GM19025 (cell line): Measurements from ENCODE around the gene SLIT1.

Experiments
- ATAC-seq: cut with Tn5 transposase; IDR thresholded peaks from one replicate; pipeline ENCODE4 v1.9.1; 2021; ENCODE audit warnings: mild to moderate bottlenecking, low read depth, moderate library complexity; ENCODE audit not compliant: unreplicated experiment

SLIT1 gene

DNA sequence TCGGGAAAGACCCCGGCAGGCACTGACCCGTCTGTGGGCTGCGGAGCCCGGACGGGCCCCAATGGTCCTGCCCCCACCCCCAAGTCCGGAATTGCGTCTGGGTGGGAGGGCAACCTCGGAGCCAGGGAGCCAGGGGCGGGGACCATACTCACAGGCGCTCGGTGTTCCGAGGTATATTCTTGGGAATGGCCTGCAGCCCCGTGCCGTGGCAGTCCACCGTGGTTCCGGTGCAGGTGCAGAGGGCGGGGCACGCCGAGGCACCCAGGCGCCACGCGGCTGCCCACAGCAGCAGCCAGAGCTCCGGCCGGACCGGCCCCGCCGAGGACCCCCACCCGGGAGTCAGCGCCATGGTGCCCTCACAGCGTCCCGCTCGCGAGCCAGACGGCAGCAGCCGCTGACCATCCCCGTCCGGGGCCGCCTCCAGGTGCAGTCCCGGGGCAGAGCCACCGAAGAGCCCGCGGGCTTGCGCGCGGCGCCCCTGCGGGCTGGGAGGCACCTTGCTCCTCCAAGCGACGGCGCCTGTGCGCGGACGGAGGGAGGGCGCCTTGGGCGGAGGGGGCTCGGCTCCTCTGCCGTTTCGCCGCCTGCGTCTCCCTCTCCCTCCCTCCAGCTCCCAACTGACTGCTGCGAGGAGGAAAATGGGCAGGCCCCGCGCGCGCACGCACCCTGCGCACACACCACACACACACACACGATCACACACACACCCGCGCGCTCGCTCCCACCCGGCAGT lies at the start of gene SLIT1:
Gene SLIT1, minus strand, starts transcription at position 634 of the 733 bp plus-strand sequence. Its CDS starts 285 bp downstream, at position 349.
- ATAC-seq, result no peak

DNA sequence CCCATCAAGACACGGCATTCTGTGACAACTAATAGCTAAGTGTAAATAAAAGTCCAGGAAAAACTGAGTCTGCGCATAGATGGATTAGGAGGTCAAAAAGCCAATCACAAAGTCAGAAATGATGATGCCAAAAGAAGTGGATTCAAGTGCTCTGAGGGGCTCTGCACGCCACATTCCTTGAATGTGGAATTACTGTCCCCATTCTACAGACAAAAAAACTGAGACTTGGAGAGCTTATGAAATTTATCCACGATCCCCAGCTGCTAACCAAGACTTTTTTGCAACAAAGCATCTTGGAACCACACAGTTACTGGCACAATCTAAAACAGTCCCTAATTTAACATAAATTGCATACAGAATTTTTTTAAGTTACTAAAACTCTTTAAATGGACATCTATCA lies 49.6 kb upstream of the SLIT1 start:
- ATAC-seq, result no peak

DNA sequence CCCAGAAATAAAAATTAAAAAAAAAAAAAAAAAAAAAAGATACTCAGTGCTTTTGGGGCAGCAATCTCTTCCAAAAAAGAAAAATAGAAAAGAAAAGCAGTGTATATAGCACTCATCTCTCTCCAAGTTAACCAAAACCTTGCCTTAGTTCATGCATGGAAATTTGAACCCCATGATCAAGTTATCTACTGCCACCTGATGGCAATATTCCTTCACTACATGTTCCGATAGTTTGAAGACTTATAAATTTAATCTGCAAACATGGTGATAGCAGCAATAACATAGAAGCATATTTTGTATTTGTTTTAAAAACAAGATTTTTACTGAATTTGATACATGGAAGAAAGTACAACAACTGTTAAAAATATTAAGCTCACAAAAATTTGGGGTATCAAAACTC lies 48.6 kb upstream of the SLIT1 start:
- no peak for ATAC-seq

DNA sequence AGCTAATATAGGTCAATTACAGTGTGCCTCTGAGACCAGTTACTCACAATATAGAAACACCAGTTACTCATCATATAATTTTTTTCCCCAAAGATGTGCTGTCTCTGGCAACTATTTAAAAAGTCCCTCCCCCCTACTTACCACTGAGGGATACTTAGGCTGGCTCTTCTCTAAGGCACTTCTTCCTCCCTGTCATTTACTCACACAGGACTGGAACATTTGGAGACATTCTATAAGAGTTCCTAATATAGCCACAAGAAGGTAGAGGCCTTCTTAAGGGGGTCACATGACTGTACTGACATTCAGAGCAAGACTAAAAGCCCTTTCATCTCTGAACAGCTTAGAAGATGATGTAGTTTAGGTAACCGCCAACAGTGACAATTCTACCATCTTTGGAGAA lies 44.4 kb upstream of the SLIT1 start:
- no peak for ATAC-seq

DNA sequence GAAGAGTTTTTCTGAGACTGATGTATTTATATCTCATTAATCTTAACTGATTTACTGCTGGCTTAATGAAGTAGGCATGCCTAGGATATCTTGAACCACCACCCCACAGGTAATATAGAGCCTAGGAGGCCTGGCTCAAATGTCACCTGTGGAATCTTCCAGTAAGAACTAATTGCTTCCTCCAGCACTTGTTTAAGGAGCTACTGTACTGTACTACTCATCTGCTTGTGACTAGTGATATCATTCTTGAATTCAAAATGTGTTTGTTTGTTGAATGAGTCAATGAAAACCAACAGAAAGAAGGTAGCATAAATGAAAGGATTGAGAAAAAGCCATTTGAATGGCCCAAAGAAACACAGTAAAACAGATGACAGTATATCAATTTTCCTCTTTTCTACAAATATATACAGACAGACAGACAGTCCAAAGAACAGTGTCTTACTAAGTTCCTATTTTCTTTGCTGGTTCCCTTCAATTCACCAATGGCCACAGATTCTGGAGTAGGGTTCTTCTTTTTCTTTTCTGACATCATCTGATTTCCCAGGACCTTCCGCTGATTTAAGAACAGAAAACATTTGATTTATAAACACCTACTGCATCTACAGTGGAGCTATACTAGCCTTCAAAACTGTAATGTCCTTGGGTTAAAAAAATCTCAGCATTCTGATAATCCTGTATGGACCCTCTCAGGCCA lies 43.7 kb upstream of the SLIT1 start:
- ATAC-seq, result no peak

DNA sequence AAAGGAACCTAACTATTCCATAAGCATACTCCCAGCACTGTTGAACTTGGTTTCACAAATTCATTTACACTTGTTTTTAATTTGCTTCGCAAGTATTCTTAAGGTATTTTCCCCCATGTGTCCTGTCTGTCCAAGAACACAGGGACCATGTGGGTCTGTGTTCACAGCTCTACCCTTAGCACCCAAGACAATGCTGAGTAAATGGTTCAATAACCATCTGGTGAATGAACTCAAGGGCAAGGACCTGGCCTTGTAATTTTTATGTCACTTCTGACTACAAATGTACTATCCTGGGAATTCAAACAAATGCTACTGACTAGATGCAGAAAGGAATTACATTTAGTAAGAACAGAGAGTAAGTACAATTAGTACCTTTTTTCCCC lies 43.0 kb upstream of the SLIT1 start:
- ATAC-seq, result no peak

DNA sequence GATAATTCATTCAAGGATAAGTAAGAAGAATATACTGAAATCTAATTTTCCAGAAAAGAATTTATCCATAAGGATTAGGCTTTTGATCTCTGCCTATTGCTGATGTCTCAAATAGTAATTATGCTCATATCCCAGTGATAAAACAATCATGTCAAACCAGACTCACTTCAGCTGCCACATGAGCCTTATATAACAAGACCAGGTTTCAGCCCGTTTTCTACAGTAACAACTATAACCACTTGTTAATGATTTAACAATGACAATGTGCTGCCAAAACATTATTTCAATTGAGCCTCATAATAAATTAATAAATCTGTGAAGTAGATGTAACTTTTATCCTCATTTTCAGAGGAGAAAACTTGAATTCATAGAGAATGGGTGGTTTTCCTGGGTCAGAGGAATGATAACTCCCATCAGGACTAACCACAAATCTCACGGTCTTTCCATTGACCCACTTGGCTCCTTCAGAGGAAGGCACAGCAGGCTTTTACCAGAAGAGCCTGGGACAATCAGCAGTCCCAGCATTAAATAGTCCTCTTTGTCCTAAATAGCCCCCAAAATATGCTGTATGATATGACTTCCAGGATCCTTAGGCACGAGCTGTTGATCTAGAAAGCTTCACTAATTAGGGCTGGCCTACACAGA lies 42.5 kb upstream of the SLIT1 start:
- no peak for ATAC-seq

DNA sequence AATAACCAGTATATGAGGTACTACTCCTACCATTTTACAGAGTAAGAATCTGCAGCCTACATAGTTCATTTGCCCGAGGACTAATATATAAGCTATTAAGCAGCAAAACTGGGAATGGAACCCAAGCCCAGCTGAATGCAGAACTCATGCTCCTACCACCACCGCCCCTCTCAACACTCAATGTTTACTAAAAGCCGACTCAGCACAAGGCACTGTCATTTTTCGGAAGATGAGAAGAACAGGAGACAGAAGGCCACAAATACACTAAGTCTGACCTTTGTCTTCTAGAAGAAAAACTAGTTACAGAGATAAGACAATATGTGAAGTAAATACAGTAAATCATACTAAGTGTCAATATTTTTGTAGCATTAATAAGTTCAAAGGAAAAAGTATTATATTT lies 40.6 kb upstream of the SLIT1 start:
- no peak for ATAC-seq

DNA sequence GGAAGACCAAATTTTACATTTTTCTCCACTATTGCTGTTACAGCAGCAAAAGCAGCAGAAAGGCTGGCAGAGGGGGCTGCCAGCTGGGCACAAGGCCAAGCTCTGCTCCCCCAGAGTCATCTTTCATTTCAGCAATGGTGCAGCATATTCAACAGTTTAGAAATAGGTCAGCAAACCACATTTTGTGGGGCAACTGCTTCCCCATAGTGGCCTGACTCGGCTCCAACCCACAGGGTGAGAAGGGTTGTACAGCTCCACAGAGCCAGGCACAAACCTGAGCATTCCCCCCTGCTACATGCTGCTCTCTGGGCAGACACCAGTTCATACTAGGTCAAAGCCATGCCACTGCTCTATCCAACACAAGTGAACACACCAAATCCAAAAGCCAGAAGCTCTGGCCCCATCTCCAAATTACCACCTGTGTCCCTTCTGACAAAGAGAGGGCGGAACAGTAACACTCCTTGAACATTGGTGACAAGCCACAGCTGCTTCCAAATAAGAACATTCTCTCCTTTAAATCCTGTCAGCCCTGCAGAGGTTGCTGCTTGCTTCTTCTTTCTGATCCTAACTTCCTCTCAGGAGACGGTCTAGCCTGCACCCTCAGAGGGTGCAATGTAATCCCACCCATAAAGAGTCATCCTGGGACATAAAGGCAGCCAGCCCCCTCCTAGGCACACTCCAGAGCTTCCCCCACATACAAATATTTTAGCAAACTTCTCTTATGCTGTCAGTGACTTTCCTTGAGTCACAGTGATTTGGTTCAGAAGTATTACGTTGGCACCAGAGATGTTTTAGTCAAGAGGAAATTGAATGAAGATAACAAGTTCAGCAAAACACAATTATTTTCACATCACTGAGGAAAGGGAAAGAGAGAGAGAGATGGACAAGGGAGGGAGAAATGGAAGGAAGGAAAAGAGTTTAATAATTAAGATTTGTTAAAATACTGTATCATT lies 39.0 kb upstream of the SLIT1 start:
- ATAC-seq, result no peak

DNA sequence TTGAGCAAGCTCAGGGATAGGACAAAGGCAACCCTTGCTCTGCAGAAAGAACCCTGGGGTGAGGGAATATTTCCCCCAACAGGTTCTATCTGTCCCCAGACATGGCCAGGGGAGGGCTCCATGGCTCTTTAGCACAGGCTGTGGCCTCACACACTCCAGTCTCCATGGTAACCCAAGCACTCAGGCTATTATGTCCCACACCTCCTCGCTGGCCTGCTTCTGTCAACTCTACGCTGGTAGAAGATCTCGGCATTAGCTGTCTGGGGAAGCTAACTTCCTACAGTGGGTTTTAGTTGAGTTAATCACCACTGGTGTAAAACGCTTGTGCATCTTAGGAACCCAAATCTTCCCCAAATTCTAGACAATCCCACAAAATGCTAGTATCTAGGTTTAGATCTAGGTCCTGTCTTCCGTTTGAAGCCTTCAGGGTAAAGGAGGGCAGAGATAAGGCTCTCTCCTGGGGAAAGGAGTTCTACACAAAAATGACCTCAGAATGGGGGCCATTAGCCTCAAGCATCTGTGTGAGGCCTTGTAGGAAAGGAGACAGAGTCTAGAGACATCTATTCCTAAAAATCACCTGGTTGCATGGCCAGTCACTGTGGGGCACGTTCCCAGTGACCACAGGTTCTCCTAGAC lies 36.7 kb upstream of the SLIT1 start:
- no peak for ATAC-seq

DNA sequence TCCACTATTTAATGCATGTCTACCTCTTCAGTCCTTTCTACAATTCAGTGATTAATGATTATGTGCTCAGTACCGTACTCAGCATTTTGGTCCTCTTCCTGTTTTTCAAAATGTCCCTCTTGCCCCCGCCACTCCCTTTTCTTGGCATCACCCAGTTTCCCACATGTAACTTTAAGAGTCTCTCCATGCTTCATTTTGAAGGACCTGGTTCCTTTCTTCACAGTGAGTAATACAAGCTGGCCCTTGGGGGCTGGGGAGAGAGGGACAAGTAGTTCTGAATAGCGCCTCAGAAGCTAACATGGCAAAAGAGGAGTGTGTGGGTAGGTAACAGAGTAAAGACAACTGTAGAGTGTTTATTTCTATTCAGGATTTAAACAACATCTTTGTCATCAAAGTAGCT lies 34.6 kb upstream of the SLIT1 start:
- no peak for ATAC-seq

DNA sequence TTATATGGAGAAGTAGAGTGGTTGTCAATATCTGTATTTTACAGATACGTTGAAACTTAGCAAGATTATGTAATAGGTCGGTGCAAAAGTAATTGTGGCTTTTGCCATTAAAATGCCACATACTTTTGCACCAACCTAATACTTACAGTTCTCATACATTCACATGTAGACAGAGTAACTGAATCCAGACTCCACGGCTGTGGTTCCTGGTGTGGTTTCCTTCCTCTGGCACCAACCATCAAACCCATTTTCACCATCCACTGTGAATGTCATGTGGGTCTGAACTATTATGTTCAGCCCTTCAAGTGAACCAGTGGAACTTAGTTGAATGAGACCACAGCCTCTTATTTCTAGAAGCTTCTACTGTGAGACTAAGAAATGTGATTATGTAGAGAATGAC lies 31.5 kb upstream of the SLIT1 start:
- no peak for ATAC-seq

DNA sequence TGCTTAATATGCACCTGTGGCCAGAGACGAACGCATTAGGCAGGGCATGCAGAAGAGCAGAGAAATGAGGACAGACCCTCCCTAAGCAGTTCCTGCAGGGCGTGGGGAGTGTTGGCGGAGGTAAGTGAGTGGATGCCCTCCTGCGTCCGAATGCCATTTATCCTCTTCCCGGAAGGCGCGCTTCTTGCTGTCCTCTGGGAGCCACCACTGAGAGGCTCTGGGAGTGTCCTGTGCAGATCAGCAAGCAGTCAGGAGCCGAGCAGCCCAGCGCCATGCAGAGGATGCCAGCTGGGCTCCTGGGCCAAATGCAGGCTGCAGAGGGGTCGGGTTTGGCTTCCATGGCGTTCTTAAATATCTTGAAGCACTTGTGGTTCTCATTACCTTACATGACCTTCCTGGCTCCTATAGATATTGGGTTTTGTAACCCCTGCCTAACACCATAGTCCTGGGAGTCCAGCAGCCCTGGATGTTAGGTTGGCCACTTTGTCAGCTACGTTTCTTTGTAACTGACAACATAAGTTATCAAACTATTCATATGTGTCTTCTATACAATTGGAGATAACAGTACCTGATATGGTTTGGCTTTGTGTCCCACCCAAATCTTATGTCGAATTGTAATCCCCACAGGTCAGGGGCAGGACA lies 30.0 kb upstream of the SLIT1 start:
- ATAC-seq, result no peak

DNA sequence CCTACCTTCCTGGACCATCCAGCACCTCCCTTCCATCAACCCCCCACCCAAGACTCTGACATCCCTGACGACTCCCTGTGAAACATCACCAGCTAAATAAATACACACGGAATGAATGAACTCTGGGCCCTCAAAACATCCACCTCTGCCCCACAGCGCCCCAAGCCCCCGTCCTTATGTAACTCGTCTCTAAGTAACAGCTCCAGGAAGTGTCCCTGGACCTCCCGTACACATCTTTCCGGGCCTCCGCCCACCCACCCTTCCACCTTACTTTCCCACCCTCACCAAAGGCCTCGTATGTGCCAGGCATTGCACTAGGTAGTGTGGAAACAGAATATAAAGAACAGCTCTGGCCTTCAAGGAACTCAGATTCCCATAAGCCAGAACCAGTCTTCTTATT lies 27.7 kb upstream of the SLIT1 start:
- ATAC-seq, result no peak

DNA sequence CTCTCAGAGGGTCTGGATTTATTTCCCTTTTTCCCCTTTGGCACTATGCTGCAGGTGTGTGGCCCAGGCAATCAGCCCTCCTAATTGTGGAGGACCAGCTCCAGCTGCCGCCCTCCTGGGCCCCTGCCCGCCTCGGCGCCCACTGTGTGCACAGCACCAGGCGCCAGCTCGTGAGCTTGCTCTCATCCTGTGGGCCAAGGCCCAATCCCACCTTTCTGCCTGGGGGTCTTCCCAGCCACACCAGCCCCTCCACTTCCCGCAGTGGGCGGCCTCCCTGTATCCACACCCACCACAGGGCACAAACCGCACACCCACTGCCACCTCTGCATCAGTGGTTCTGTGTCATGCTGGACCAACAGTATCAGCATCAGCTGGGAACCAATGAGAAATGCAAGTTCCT lies 25.5 kb upstream of the SLIT1 start:
- ATAC-seq, result no peak

DNA sequence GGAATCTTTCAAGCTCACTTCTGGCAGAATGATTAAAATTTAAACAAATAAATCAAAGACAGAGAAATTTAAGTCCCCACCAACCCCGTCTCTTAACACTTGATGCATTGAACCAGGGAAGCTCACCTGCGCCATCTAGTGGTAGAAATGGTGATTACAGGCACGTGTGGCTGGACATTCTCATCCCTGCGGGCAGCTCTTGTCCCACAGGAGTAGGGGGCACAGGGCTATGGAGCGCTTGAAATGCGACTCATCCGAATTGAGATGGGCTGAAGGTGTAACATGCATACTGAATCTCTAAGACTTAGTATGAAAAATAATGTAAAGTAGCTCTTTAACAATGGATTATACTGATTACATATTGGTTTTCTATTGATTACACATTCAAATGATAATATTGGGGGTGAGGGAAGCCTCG lies 24.8 kb upstream of the SLIT1 start:
- no peak for ATAC-seq

DNA sequence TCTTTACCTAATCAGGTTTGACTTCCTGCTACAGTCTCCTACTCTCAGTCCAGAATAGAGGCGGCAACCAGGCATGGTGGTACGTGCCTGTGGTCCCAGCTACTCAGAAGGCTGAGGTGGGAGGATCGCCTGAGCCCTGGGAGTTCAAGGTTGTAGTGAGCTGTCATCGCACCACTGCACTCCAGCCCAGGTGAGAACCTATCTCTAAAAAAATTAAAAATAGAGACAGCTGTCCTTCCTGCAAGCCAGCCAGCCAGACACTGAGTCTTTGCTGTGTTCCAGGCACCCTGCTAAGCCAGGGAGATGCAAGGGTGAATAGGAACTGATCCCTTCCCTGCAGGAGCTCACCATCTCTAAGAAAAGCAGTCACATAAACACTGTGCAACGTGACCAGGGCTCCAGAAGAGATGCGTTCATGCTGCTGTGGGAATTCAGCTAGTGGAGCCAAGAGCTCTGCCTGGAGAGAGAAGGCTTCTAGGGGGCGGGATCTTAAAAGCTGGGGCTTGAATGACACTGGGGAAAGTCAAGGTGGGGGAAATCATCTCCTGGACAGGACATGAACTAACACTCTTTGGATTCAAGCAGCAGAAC lies 22.1 kb upstream of the SLIT1 start:
- ATAC-seq, result no peak

DNA sequence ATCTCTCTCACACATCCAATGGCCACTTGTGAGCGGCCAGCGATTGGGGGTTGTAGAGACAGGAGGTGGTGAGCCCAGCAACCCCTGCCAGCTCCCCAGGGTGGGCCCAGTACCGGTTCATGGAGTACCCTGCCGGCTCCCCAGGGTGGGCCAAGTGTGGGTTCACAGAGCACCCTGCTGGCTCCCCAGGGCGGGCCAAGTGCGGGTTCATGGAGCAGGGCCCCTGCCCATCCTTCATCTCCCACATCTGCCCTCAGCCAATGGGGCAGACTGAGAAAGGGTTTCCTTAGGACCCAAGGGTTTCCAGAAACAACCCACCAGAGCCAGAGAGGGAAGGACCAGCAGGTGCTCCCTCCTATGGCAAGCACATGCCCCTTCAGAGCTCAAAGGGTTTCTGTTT lies 21.4 kb upstream of the SLIT1 start:
- ATAC-seq, result no peak
